WTC11 (cell line): Measurements from ENCODE around the gene PLCD4. TPM values are rescaled to one million over a fixed set of nuclear protein-coding genes. Genes with fewer than 3 reads are reported as not detected.

Experiments used
- ATAC-seq: fragments of 200-7000 bp; cut with Tn5 transposase; 2 replicates; pipeline ENCODE4 v1.10.0; 2021; ENCODE audit warnings: mild to moderate bottlenecking, moderate library complexity
- Bru-seq: library from RNA; stranded (reverse); fragments of 400-500 nt; gene quantifications from one replicate; lab custom pipeline; 2021; lab: Mats Ljungman, UMichigan
- CTCF ChIA-PET: fragments of 300-600 bp; sonication (Branson Sonifier 250); formaldehyde crosslinking; loops from one replicate; lab custom pipeline; 2021; ENCODE audit warnings: antibody characterized with exemption; lab: Charles Lee
- POLR2A ChIA-PET: fragments of 350-600 bp; sonication (Branson Sonifier 250); formaldehyde crosslinking; loops from one replicate; lab custom pipeline; 2021; ENCODE audit warnings: antibody characterized with exemption; lab: Charles Lee
- DNase-seq: peaks from one replicate; pipeline ENCODE4 v3.0.0; 2021; ENCODE audit warnings: low spot score
- H3K27ac Mint-ChIP-seq: 2 replicates; pipeline ENCODE4 v1.8.0; 2021; ENCODE audit warnings: mixed read lengths
- H3K27me3 Mint-ChIP-seq: 2 replicates; pipeline ENCODE4 v1.8.0; 2021; ENCODE audit warnings: low read depth, mild to moderate bottlenecking, moderate library complexity, mixed read lengths
- H3K36me3 Mint-ChIP-seq: 2 replicates; pipeline ENCODE4 v1.8.0; 2021; ENCODE audit warnings: mixed read lengths
- H3K4me1 Mint-ChIP-seq: 2 replicates; pipeline ENCODE4 v1.8.0; 2022; ENCODE audit warnings: mixed read lengths
- H3K4me3 Mint-ChIP-seq: 2 replicates; pipeline ENCODE4 v1.8.0; 2021; ENCODE audit warnings: mild to moderate bottlenecking, moderate library complexity, mixed read lengths
- H3K9me3 Mint-ChIP-seq: 2 replicates; pipeline ENCODE4 v1.8.0; 2021; ENCODE audit warnings: mixed read lengths
- AFF4 ChIP-seq: sonication (generic); formaldehyde crosslinking; IDR thresholded peaks from 2 replicates; pipeline ENCODE4 v1.8.1; 2023; ENCODE audit warnings: mild to moderate bottlenecking, missing genetic modification reagents, borderline replicate concordance
- ATF1 ChIP-seq: sonication (generic); formaldehyde crosslinking; IDR thresholded peaks from 2 replicates; pipeline ENCODE4 v1.8.1; 2023; ENCODE audit warnings: mild to moderate bottlenecking, moderate library complexity, missing genetic modification reagents
- CREB1 ChIP-seq: sonication (generic); formaldehyde crosslinking; IDR thresholded peaks from 2 replicates; pipeline ENCODE4 v1.8.0; 2023; ENCODE audit warnings: mild to moderate bottlenecking, missing genetic modification reagents
- CTCF ChIP-seq: fragments of 200-600 bp; IDR thresholded peaks from 2 replicates; pipeline ENCODE4 v1.8.0; 2022; ENCODE audit warnings: antibody characterized with exemption
- E2F4 ChIP-seq: sonication (generic); formaldehyde crosslinking; IDR thresholded peaks from 2 replicates; pipeline ENCODE4 v1.8.1; 2022; ENCODE audit warnings: low read depth, mild to moderate bottlenecking, moderate library complexity, missing genetic modification reagents, borderline replicate concordance
- GRHL2 ChIP-seq: fragments of 250-450 bp; sonication (Bioruptor Pico); IDR thresholded peaks from 2 replicates; pipeline ENCODE4 v1.8.0; 2022; ENCODE audit warnings: mild to moderate bottlenecking, moderate library complexity; ENCODE audit not compliant: insufficient replicate concordance, severe bottlenecking
- GTF2I ChIP-seq: fragments of 250-450 bp; sonication (Bioruptor Pico); conservative IDR thresholded peaks from 2 replicates; pipeline ENCODE4 v1.4.0; 2021; ENCODE audit warnings: mild to moderate bottlenecking
- SOX15 ChIP-seq: fragments of 250-450 bp; sonication (Bioruptor Pico); IDR thresholded peaks from 2 replicates; pipeline ENCODE4 v1.9.0; 2021; ENCODE audit warnings: mild to moderate bottlenecking
- ZNF219 ChIP-seq: sonication (generic); formaldehyde crosslinking; IDR thresholded peaks from 2 replicates; pipeline ENCODE4 v1.8.0; 2023; ENCODE audit warnings: missing genetic modification reagents, mild to moderate bottlenecking, borderline replicate concordance
- ZNF423 ChIP-seq: fragments of 250-450 bp; sonication (Bioruptor Pico); IDR thresholded peaks from 2 replicates; pipeline ENCODE4 v2.1.2; 2022; ENCODE audit warnings: mild to moderate bottlenecking, moderate library complexity
- ZNF425 ChIP-seq: fragments of 250-450 bp; sonication (Bioruptor Pico); conservative IDR thresholded peaks from 2 replicates; pipeline ENCODE4 v1.9.0; 2021; ENCODE audit warnings: mild to moderate bottlenecking
- ZNF512 ChIP-seq: sonication (generic); formaldehyde crosslinking; IDR thresholded peaks from 2 replicates; pipeline ENCODE4 v1.8.1; 2022; ENCODE audit warnings: missing genetic modification reagents, borderline replicate concordance
- ZSCAN18 ChIP-seq: fragments of 250-450 bp; sonication (Bioruptor Pico); IDR thresholded peaks from 2 replicates; pipeline ENCODE4 v2.1.2; 2022; ENCODE audit warnings: mild to moderate bottlenecking, moderate library complexity
- long read RNA-seq, 3 experiments: library from RNA in 1 of 3; library from capped mRNA in 1 of 3; library from polyadenylated mRNA in 1 of 3; unstranded in 2 of 3; stranded (forward) in 1 of 3; transcript quantifications; one replicate each; pipeline ENCODE4 v2.0.0, GENCODE V29; 2021
- total RNA-seq: library from RNA; stranded (reverse); gene quantifications from 3 replicates; pipeline ENCODE4 v1.2.3, GENCODE V29; 2021

Gene PLCD4
- total RNA-seq (0.11 to 0.28 TPM (median 0.14 TPM) in 3 replicates), Bru-seq, nascent RNA (percentile 6 among the genes with signal in this experiment)
- long read RNA-seq, experiment 1, partial matches to known transcripts, result 0 of 2 reads
- long read RNA-seq, experiment 1, other reads (novel, unspliced or antisense), result 2 of 2 reads
- long read RNA-seq, experiment 2, result 0 reads
- long read RNA-seq, experiment 3, result 0 reads

GRCh38 chr2:218607436-218608115, at the start of gene PLCD4:
Gene PLCD4, plus strand, starts transcription at chr2:218607899. Its CDS starts 7,841 bp downstream, at chr2:218615740.
- H3K36me3 Mint-ChIP-seq, result no peaks in the 10 kb centered on the region
- H3K4me1 Mint-ChIP-seq, result peaks cover 4% of the 10 kb centered on the region; the same call in 1 of the 2 replicates
- no peak for DNase-seq
- ATAC-seq, result peak; percentile 85
- no peak within 1 kb of the TSS for H3K27ac Mint-ChIP-seq
- no peaks in the 10 kb centered on the region for H3K27me3 Mint-ChIP-seq
- H3K4me3 Mint-ChIP-seq, result no peak within 1 kb of the TSS
- H3K9me3 Mint-ChIP-seq, result no peaks in the 10 kb centered on the region
- TF ChIP-seq GTF2I, result no peak
- TF ChIP-seq SOX15 (CRISPR knock-in tag), result no peak
- TF ChIP-seq CTCF, result no peak
- TF ChIP-seq ATF1 (CRISPR knock-in tag), result no peak
- TF ChIP-seq ZNF219, result no peak
- ChIA-PET CTCF (interaction anchor here (0.8 to 2.1 kb wide), 6 partner anchors 10 to 91 kb away, joined by 3 to 13 read pairs (median 4); partner anchors contain the start of genes BCS1L and ZNF142), POLR2A (interaction anchor here (1.9 kb wide), 1 partner anchor 9 kb away, joined by 12 read pairs; no protein-coding TSS in a partner anchor)

GRCh38 chr2:218557941-218558340, 49.8 kb upstream of the PLCD4 start:
- peaks cover 19% of the 10 kb centered on the region for H3K4me1 Mint-ChIP-seq
- ATAC-seq (no peak), DNase-seq (no peak)
- peaks cover 62% of the 10 kb centered on the region for H3K36me3 Mint-ChIP-seq
- CTCF ChIA-PET, result no interaction called here
- H3K4me3 Mint-ChIP-seq, result no peak overlapping the region
- no peak overlapping the region for H3K27ac Mint-ChIP-seq
- TF ChIP-seq CTCF (no peak), AFF4 (CRISPR knock-in tag) (no peak), ZNF425 (CRISPR knock-in tag) (no peak), GRHL2 (CRISPR knock-in tag) (no peak), CREB1 (no peak), SOX15 (CRISPR knock-in tag) (no peak), ZNF512 (CRISPR knock-in tag) (no peak), ZNF423 (CRISPR knock-in tag) (no peak), E2F4 (CRISPR knock-in tag) (no peak), ZSCAN18 (CRISPR knock-in tag) (no peak)
- no peaks in the 10 kb centered on the region for H3K27me3 Mint-ChIP-seq
- peaks cover 5% of the 10 kb centered on the region for H3K9me3 Mint-ChIP-seq
- POLR2A ChIA-PET, result no interaction called here
